ENCODE measurements around the gene OSBPL8.

Gene OSBPL8

GRCh38 chr12:76587428-76588178 is 28.0 kb upstream of the OSBPL8 start:
- TF ChIP-seq, protein P1, sequence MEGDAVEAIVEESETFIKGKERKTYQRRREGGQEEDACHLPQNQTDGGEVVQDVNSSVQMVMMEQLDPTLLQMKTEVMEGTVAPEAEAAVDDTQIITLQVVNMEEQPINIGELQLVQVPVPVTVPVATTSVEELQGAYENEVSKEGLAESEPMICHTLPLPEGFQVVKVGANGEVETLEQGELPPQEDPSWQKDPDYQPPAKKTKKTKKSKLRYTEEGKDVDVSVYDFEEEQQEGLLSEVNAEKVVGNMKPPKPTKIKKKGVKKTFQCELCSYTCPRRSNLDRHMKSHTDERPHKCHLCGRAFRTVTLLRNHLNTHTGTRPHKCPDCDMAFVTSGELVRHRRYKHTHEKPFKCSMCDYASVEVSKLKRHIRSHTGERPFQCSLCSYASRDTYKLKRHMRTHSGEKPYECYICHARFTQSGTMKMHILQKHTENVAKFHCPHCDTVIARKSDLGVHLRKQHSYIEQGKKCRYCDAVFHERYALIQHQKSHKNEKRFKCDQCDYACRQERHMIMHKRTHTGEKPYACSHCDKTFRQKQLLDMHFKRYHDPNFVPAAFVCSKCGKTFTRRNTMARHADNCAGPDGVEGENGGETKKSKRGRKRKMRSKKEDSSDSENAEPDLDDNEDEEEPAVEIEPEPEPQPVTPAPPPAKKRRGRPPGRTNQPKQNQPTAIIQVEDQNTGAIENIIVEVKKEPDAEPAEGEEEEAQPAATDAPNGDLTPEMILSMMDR (IDR thresholded peaks at IDR 0.05; ENCODE audit: low read depth, low read length, missing control alignments), result no peak
- no peak overlapping the region for H3K4me3 ChIP-seq (ENCODE audit: low read depth, low read length)
- no peak for DNase-seq (ENCODE audit: low read depth)

GRCh38 chr12:76586764-76587395 is 27.3 kb upstream of the OSBPL8 start:
- H3K4me3 ChIP-seq (ENCODE audit: low read depth, low read length), result no peak overlapping the region
- peak; percentile 10 for DNase-seq (ENCODE audit: low read depth)
- TF ChIP-seq, protein P1 (IDR thresholded peaks at IDR 0.05; ENCODE audit: low read depth, low read length, missing control alignments), result peak; percentile 46

DNA sequence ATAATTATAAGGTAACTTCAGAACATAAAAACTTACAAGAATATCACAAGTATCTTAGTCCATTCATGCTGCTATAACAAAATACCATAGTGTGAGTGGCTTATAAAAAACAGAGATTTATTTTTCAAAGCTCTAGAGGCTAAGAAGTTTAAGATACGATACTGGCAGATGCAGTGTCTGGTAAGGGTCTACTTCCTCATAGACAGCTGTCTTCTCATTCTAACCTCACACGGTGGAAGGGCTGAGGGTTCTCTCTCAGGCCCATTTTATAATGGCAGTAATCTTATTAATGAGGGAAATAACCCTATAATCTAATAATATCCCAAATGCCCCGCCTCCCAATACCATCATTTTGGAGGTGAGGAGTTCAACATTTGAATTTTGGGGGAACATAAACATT is 23.7 kb upstream of the OSBPL8 start:
- DNase-seq (ENCODE audit: low read depth), result no peak
- no peak overlapping the region for H3K4me3 ChIP-seq (ENCODE audit: low read depth, low read length)
- TF ChIP-seq, protein P1 (IDR thresholded peaks at IDR 0.05; ENCODE audit: low read depth, low read length, missing control alignments), result no peak

DNA sequence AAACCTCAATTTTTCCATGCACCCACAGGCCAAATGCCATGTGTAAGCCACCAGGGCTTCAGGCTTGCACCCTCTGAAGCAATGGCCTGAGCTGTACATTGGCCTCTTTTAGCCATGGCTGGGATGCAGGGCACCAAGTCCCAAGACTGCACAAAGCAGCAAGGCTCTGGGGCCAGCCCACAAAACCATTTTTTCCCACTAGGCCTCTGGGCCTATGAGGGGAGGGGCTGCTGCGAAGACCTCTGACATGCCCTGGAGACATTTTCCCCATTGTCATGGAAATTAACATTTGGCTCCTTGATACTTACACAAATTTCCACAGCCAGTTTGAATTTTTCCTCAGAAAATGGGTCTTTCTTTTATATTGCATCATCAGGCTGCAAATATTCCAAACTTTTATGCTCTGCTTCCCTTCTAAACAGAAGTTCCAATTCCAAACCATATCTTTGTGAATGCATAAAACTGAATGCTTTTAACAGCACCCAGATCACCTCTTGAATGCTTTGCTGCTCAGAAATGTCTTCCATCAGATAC is 14.3 kb upstream of the OSBPL8 start:
- no peak overlapping the region for H3K4me3 ChIP-seq (ENCODE audit: low read depth, low read length)
- DNase-seq (ENCODE audit: low read depth), result no peak
- TF ChIP-seq, protein P1 (IDR thresholded peaks at IDR 0.05; ENCODE audit: low read depth, low read length, missing control alignments), result no peak

DNA sequence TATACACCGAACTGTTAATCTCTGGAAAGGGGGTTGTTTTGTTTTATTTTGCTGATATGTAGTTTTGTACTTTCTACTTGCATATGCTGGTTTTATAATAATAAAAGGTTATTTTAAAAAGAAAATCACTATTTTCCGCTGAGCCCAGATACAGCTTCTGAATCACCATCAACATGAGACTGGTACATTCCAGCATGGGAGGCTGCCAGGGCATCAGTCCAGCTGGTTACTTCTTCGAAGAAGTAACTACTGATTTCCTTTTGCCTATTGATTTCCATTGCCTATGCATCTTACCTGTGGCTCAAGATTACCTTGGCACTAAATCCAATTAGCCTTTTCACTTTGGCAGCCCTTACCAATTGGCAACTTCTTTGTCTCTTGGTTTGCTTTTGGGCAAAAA is 11.7 kb upstream of the OSBPL8 start:
- TF ChIP-seq, protein P1 (IDR thresholded peaks at IDR 0.05; ENCODE audit: low read depth, low read length, missing control alignments), result no peak
- H3K4me3 ChIP-seq (ENCODE audit: low read depth, low read length), result no peak overlapping the region
- DNase-seq (ENCODE audit: low read depth), result no peak

DNA sequence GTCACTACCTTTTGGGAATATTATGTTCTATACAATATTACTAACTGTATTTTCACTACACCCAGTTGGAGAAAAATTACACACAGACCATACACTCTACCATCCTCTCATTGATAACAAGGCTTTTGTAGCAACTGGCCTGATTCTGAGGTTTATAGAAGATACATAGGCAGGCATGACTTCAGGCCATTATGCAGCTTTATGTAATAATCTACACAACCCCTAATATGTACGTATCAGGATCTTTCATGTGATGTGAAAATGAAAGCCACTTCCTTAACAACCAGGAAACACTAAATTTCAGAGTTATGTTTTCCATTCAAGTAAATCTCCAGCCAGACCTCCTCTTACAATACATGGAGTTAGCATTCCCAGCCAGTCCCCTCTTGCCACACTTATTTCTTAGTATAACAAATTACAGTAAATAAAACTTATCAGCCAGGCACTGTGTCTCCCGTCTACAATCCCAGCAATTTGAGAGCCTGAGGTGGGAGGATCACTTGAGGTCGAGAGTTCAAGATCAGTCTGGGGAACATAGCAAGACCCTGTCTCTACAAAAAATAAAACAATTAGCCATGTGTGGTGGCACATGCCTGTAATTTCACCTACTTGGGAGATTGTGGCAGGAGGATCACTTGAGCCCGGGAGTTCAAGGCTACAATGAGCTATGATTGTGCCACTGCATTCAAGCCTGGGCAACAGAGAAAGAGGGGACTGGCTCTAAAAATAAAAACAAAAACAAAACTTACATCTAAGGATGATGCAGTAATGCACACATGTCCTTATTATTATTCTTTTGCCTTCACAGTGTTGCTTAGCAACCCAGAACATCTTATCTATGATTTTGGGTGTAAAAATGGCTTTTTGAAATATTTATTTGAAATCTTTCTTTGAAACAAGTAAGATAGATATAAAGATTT is 10.4 kb upstream of the OSBPL8 start:
- TF ChIP-seq, protein P1 (IDR thresholded peaks at IDR 0.05; ENCODE audit: low read depth, low read length, missing control alignments), result no peak
- no peak for DNase-seq (ENCODE audit: low read depth)
- no peak overlapping the region for H3K4me3 ChIP-seq (ENCODE audit: low read depth, low read length)

Data from GM12864 (cell line).